IPS-11a (cell line): Measurements from ENCODE around the gene EPS8.

Experiments used
- H3K4me3 ChIP-seq: one replicate; pipeline ENCODE4 v1.5.1; 2013; ENCODE audit warnings: low read depth, low read length, control low read depth

EPS8 gene

DNA sequence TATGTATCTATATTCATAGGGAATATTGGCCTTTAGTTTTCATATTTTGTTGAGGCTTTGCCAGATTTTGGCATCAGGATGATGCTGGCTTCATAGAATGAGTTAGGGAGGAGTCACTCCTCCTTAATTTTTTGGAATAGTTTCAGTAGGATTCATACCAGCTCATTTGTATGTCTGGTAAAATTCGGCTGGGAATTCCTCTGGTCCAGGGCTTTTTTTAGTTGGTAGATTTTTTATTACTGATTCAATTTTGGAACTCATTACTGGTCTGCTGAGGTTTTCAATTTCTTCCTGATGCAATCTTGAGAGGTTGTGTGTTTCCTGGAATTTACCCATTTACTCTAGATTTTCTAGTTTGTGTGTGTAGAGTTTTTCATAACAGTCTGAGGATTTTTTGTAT is 175.2 kb downstream of the EPS8 start:
- H3K4me3 ChIP-seq: no peak overlapping the region

DNA sequence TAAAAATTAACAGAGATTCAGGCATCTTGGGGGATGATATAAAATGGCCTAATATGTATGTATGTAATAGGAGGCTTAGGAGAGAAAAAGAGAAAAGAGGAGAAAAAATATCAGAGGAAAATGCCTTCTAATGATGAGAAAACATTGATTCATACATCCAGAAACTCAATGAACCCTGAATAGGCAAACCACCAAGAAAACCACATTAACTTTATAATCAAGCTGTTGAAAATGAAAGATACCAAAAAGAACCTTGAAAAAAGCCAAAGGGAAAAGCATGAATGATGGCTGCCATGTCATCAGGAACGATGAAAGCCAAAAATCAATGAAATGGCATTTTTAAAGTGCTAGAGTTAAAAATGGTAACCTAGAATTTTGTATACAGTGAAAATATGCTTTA is 180.2 kb downstream of the EPS8 start:
- no peak overlapping the region for H3K4me3 ChIP-seq

DNA sequence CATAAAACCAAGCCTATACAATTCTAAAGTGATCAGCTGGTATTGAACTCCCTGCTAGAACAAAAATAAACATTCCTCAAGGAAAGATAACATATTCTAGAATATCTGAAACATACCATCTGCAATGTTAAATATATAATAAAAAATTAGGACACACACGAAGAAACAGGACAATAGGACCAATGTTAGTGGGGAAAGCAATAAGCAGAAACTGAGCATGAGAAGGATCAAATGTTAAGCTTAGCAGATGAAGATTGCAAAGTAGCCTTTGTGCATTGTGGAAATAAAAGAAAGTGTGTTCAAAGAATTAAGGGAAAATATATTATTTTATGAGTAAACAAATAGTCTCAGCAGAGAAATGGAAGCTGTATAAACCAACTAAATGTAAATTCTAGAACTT is 180.8 kb downstream of the EPS8 start:
- H3K4me3 ChIP-seq: no peak overlapping the region

DNA sequence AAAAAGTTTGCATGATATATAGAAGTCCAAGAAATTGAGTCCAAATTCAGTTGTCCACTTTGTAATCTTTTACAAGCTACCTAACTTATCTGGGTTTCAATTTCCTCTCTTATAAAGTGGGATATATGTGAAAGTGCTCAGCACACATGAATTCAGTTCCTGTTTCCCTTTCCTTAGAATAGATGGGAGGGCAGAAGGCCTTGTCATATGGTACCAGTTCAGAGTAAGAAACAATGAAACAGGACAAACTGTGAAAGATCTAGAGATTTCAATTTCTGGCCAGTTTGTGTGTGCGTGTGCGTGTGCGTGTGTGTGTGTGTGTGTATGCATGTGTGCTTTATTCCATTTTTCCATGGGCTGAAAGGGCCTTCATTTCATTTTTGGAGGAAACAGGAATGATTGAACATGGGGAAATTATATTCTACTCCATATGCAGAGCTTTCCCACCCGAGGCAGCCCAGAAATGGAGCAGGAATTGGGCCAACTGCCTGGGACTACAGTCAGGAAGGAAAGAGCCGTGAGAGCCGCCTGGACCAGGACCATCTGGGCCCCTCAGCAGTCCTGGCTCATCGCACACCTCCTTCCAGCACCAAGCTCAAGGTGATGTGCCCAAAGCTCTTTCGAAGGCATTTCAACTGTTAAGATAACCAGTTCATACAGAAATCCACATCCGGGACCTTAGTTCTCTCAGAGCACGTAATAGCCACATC is 183.2 kb downstream of the EPS8 start:
- no peak overlapping the region for H3K4me3 ChIP-seq

DNA sequence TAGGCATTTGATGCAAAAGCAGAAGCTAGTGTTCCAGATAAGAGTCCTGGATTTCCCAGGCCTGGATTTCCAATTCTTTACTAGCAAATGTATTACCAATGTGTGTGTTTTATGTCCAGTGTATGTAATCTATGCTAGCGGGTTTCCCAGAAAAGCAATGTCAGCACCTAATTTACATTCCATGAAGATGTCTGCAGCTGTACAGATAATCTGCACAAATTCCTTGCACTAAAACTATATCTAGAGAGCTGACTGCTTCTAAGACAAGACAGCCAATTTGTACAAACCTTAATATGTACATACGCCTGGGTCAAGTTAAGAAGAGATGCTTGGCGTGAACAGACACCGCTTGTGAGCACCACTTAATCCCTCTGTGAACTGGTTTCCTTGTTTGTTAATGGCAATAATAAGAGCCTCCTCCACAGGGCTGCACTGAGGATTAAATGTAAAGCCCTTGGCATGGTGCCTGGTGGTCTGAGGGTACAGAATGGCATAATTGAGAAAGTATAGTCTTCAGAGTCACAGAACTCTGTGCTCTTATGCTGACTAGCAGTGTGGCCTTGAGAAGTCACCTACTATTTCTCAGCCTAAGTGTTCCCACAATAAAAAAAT is 185.6 kb downstream of the EPS8 start:
- H3K4me3 ChIP-seq: no peak overlapping the region

DNA sequence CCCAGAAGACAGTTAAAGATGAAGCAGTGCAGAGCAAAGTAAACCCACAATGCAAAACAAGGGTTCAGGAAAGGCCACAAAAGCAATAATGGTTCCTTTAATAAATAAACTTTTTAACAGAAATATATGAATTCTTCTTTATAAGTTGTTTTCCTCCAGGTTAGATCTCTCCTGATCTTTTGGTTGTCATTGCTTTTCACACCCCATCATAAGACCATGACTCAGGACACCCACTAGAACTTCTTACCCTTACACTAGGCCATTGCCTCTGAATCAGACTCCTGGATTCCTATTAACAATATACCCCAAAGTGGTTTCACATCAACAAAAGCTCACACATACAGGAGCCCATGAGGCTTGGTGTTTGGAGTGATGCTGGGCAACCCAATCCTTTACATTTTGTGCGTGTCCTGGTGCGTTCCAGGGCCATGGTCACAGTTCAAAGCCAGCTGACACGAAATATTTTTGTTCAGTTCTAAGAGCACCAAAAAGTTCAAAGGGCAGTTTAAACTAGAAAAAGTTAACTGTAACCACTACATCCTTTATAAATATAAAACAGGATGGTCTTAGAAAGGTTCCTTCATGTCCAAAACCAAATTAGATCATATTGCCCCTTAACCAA is 187.0 kb downstream of the EPS8 start:
- H3K4me3 ChIP-seq: no peak overlapping the region

DNA sequence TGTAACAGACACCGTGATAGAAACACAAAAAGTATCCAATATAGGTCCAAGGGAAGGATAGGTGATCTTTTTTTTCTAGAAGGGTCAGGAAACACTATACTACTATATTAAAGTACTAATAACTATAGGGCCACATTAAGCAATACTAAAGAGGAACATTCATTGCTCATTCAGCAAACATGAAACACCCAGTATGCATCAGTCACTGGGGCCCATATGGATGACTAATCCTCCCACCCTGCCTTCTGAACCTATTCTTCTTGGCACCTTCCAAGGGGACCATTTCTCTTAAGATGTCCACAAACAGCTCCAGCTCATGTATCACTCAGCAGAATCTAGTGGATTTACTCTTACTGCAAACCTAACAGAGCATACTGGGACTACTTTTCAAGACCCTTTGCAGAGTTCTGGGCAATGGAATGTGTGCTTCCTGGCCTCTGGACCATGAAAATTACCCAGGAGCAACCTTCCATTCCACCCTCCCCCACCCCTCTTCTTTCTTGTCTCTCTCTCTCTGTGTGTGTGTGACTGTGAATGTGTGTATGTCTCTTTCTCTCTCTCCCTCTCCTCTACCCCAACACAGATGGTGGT is 187.9 kb downstream of the EPS8 start:
- no peak overlapping the region for H3K4me3 ChIP-seq

DNA sequence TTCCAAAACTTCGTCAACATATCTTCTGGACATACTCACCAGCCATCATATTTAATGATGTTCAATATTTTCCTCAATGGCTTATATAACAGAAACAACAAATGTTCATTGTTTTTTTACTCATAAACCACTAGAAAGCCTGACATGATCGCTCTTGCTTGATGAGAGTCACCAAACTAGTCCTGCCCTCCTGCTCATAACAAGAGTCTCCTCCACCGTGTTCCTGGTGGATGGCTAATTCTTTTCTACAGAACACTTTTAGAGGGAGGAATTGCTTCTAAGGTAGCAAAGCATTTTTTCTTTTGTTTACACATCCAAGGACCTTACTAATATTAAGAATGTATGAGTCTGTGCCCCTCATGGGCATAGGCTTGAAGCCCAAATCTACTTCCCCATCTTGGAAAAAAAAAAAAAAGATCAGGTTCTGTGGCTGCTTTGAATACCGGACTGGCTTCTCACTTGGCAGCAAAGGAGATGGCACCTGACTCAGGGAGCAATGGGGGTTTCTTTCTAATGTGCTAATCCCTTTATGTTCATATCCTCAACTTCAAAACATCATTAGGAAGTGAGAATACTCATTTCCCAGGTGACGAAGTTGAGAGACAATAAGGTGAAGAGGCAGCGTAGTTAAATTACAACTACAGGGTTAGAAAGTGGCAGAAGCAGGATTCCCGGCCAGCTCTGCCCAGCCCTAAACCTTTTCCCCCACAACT is 188.8 kb downstream of the EPS8 start:
- no peak overlapping the region for H3K4me3 ChIP-seq

DNA sequence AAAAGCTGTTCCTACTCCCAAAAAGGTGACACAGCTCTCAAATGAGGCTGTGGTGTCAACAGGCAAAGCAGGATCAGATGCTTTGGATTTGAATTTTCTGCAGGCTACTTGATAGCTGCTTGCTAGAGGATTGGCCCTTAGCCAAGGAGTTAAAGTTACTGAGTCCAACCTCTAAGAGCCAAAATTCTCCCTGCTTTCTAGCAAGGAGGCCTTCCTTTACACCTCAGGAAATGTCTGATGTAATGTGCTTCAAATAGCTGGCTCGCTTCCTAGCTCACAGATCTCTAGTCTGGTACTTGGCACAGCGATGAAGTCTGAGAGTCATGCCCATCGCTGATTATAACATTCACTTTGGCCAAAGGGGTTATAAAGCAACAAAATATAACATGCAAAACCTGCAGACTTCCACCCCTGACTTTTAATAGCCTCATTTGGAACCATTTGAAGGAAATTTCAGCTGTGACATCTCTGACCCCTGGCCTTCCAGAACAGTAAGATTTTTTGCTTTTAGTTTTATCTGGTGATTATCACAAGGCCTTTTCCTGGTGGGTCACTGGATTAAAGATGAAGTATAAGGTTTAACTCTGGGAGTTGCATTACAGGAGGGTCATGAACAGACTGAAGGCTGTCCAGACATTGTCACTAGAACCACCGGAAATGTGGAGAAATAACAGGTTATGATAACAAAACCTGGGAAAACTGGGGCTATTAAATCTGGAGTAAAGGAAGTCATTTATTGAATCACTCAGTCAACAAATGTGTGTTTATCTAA is 189.7 kb downstream of the EPS8 start:
- H3K4me3 ChIP-seq: no peak overlapping the region

DNA sequence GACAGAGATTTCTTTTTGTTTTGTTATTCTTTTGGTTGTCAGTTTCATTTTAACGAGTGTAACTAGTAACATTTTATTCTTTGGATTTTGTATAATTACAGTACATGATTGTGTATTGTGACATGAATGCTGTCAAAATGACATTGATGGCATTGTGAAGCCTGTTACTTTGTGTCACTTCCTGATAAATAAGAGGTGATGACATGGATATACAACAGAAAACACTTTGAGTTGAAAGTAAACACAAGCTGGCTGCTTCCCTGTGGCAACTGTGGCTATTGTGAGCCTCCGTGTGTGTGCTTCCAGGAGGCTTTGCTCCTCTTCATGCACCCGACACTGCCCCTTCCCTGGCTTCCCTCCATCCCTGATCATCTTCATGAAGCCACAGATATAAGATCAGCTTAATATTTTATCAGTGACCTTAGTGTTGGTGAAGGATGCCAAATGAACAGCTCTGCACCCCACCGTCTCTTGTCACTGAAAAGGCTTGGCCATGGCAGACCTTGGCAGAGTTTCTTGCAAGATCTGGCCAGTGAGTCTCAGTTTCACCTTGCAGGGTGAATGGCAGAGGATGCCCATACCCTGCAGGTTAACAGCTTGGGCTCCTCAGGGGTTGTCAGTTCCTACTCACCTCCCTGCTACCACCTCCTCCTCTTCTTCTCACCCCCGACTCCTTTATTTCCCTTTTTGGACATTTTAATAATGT is 191.9 kb downstream of the EPS8 start:
- no peak overlapping the region for H3K4me3 ChIP-seq

DNA sequence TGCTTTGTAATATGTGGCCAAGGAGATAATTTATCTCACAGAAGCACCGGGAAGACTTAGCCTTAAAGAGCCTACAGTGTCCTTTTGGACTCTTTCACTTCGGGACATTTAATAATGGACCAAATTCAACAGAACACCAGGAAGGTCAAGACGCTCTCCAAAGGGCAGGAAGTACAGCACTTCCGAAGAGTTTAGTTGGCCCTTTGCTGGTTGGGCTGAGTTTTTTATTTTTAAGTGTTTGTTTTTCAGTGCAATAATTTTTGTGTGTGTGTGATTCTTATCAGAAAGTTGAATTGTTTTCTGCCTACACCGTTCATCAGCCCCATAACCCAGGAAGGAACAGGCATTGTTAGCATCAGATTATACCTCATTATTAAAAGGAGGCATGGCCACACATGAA is 193.0 kb downstream of the EPS8 start:
- no peak overlapping the region for H3K4me3 ChIP-seq

DNA sequence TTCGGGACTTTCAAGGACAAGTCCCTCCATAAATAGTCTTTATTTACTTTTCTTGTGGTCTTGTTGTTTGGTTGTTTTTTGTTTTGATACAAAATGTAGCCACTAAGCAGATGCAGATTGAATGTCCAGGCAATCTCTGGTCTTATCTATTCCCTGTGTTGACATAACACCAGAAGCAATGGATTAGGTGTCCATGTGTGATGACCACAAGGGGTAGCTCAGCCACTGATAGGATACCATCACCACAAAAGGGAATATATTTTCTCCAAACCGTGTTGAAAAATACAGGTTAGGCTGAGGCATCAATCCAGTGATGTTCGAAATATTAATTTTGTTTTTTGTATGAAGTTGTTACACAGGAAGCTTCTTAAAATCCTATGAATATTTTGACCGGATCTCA is 196.3 kb downstream of the EPS8 start:
- H3K4me3 ChIP-seq: no peak overlapping the region

DNA sequence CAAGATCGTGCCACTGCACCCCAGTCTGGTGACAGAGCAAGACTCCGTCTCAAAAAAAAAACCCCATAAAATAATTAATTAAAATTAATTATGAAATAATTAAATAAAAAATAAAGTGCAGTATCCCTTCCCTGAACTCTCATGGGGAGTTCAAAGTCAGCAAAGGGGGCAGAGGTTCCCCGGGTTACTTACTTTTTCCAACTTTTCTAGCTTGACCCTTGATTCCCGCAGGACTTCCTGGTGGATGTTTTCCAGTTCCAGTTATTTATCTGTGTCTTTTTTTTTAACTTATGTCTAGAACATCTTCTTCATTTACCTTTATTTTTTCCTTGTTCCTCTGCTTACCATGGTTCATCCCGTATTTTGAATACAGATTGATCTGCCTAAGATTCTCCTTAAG is 197.4 kb downstream of the EPS8 start:
- H3K4me3 ChIP-seq: no peak overlapping the region

DNA sequence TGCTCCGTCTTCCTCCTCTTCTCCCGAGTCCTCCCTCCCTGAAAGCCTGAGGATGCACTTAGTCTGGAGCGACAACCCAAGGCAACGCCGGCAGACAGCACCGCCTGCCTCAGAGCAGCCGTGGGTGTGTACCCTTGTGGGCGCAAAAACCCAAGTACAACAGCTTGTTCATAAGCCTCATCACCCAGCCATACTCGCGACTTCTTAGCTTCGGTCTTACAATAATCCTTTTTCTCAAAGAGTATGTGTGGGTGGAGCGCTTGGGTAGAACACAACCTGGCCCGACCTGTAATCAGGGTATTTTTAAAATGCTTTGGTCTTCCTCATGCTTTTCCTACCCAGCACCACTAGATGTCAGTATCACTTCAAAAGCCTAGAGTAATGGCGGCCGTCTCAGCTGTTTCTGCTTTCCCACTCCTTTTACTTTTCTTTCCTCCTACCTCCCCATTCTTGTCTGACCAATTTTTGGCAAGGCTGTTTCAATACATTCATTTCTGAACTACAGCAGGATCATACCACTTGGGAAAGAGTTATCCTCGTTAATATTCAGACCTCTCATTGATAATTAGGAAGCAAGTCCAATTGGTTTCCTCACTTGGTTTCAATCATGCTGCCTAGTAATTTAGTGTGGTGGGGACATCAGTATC is 198.9 kb downstream of the EPS8 start:
- peak overlapping the region; percentile 25 for H3K4me3 ChIP-seq

DNA sequence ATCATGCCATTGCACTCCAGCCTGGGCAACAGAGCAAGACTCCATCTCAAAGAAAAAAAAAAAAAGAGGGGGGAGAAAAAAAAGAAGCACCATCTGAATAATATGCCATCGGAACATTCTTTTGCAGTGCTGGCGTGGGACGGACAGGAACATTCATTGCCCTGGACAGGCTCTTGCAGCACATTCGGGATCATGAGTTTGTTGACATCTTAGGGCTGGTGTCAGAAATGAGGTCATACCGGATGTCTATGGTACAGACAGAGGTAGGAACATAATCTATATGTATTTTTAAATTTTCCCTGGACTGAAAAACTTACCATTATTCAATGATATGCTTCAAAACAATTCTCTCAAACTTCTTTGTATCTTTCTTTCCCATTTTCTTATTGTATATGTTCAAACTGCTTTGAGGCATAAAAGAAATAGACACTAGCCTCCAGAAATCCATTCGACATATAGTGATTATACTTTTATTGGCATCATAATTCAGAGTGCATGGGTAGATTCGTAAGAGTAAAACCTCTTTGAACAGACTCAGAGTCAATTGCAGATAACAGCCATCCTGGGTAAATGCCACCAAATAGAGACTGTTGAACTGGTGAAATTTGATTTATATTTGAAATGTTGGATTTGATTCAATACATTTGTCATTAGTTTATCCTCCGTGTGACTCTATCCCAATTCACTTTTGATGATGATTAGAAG is 199.7 kb downstream of the EPS8 start:
- H3K4me3 ChIP-seq: no peak overlapping the region

DNA sequence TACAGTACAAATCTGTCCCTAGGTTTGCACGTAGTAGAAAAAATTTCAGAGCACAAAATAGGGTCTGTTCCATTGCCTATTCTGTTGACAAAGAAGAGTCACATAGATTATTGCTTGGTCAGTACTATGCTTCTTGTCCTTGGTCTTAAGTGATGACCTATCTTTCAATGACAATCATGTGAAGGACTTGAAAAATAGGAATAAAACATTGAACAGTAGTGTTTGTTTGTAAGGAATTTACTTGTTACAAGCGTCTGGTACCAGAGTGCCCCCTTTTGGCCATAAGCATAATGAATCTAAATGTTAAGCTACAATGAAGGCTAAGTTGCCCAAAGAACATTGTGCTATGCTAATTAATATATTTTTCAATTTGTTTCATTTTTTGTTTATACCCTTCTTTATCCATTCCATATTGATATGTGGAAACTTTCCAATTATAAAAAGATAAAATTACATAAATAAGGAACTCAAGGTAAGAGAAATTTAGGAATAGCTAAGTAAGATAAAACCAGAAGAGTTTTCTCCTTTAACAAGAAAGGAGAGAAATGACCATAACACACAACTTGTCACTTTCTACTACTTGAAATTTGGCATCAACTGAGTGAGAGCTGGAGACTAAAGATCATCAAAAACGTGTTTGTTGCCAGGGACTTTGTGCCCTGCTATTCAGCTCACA is 204.7 kb downstream of the EPS8 start:
- H3K4me3 ChIP-seq: no peak overlapping the region

DNA sequence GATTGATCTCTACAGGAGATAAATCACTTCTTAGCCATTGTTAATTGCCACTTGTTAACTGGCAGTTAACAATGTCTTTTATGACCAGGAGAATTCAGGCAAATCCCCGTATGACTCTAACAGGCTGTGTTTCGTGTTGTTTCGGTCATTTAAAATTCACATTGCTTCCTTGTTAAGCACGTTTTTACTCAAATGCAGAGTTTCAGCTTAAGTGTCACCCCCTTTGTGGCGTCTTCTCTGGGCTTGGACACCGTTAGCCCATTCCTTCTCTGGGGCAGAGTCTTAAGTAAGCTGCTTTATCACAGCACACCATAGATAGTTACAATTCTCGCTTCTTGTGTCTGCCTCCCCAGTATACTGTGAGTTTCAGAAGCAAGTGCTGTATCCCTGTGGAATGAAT is 205.4 kb downstream of the EPS8 start:
- no peak overlapping the region for H3K4me3 ChIP-seq

DNA sequence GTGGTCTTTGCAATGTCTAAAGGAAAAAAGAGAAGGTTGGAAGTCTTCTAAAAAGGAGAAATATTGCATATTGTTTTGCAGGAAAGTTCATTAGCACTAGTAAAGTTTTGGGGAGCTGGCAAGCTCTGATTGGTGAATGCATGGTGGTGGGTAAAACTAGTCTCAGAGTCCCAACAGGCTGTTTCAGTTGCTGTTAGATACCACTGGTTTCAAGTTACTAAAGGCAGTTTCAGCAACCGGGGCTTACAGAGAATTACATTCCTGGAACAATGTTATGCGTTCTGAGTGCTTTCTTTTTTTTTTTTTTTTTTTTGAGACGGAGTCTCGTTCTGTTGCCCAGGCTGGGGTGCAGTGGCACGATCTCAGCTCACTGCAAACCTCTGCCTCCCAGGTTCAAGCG is 208.2 kb downstream of the EPS8 start:
- no peak overlapping the region for H3K4me3 ChIP-seq

DNA sequence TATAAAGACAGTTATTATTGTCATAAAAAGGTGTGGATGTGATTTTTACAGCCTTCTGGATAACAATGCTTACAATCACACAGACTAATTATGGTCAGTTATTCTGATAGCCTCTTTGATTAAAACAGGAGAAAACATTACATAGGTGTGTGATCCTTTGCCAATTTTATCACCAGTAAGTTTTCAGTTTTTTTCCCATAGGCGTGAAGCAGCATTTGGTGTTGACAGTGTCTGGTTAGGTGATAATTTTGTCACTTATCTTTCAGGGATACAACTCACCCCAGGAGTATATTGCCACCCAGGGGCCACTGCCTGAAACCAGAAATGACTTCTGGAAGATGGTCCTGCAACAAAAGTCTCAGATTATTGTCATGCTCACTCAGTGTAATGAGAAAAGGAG is 208.8 kb downstream of the EPS8 start:
- H3K4me3 ChIP-seq: no peak overlapping the region
